Glutamatergic neuron (in vitro differentiated cells): Measurements from ENCODE around the gene CCKAR. TPM values are rescaled to one million over a fixed set of nuclear protein-coding genes. Genes with fewer than 3 reads are reported as not detected.

Source experiments
- DNase-seq: peaks from one replicate; pipeline ENCODE4 v3.0.0; 2022
- H3K27ac Mint-ChIP-seq: one replicate; pipeline ENCODE4 v1.8.0; 2020; ENCODE audit warnings: mild to moderate bottlenecking, mixed read lengths, inconsistent platforms; ENCODE audit not compliant: unreplicated experiment
- H3K27me3 Mint-ChIP-seq: one replicate; pipeline ENCODE4 v1.8.0; 2020; ENCODE audit warnings: mild to moderate bottlenecking, moderate library complexity, mixed read lengths, inconsistent platforms; ENCODE audit not compliant: unreplicated experiment
- H3K36me3 Mint-ChIP-seq: one replicate; pipeline ENCODE4 v1.8.0; 2020; ENCODE audit warnings: mild to moderate bottlenecking, mixed read lengths, inconsistent platforms; ENCODE audit not compliant: unreplicated experiment
- H3K4me1 Mint-ChIP-seq: one replicate; pipeline ENCODE4 v1.8.0; 2020; ENCODE audit warnings: mild to moderate bottlenecking, low read depth, mixed read lengths, inconsistent platforms; ENCODE audit not compliant: unreplicated experiment
- H3K4me3 Mint-ChIP-seq: one replicate; pipeline ENCODE4 v1.8.0; 2020; ENCODE audit warnings: mild to moderate bottlenecking, mixed read lengths, inconsistent platforms; ENCODE audit not compliant: unreplicated experiment
- H3K9me3 Mint-ChIP-seq: one replicate; pipeline ENCODE4 v1.8.0; 2020; ENCODE audit warnings: mild to moderate bottlenecking, moderate library complexity, mixed read lengths, inconsistent platforms; ENCODE audit not compliant: unreplicated experiment
- CTCF ChIP-seq: fragments of 200-600 bp; sonication (generic); IDR thresholded peaks from one replicate; pipeline ENCODE4 v1.5.0; 2021; ENCODE audit not compliant: partially characterized antibody, unreplicated experiment
- total RNA-seq: library from RNA; stranded (reverse); fragmentation: NEBNext Ultra II Directional; extraction: Animal tissue kit (Norgen Biotek cat#: 25700); gene quantifications from one replicate; pipeline ENCODE4 v1.2.1, GENCODE V29; 2021; ENCODE audit not compliant: unreplicated experiment

Gene CCKAR
- total RNA-seq, 1 donor from 2014 or later = not detected

- Mint-ChIP-seq H3K4me3 (no peak overlapping the region), H3K27ac (no peak overlapping the region), H3K36me3 (no peaks in the 10 kb centered on the region), H3K27me3 (no peaks in the 10 kb centered on the region), H3K9me3 (no peaks in the 10 kb centered on the region), H3K4me1 (no peaks in the 10 kb centered on the region)
- no peak for DNase-seq
- TF ChIP-seq CTCF = no peak
Observed at GRCh38 chr4:26529479-26529878, 39.2 kb upstream of the CCKAR start.

- no peak overlapping the region for H3K4me3 Mint-ChIP-seq
- DNase-seq = no peak
- no peaks in the 10 kb centered on the region for H3K27me3 Mint-ChIP-seq
- TF ChIP-seq CTCF = no peak
- H3K36me3 Mint-ChIP-seq = no peaks in the 10 kb centered on the region
- no peaks in the 10 kb centered on the region for H3K9me3 Mint-ChIP-seq
- H3K27ac Mint-ChIP-seq = no peak overlapping the region
- no peaks in the 10 kb centered on the region for H3K4me1 Mint-ChIP-seq
Observed at GRCh38 chr4:26525771-26526150, 35.5 kb upstream of the CCKAR start.

GRCh38 chr4:26525136-26525770 is 35.0 kb upstream of the CCKAR start:
- H3K4me1 Mint-ChIP-seq = no peaks in the 10 kb centered on the region
- H3K4me3 Mint-ChIP-seq = no peak overlapping the region
- no peak for DNase-seq
- H3K27ac Mint-ChIP-seq = no peak overlapping the region
- no peaks in the 10 kb centered on the region for H3K36me3 Mint-ChIP-seq
- TF ChIP-seq CTCF = no peak
- H3K27me3 Mint-ChIP-seq = no peaks in the 10 kb centered on the region
- no peaks in the 10 kb centered on the region for H3K9me3 Mint-ChIP-seq

GRCh38 chr4:26524011-26524410 is 33.7 kb upstream of the CCKAR start:
- Mint-ChIP-seq H3K9me3 (no peaks in the 10 kb centered on the region), H3K4me3 (no peak overlapping the region), H3K4me1 (no peaks in the 10 kb centered on the region), H3K27me3 (no peaks in the 10 kb centered on the region), H3K36me3 (no peaks in the 10 kb centered on the region), H3K27ac (no peak overlapping the region)
- TF ChIP-seq CTCF = no peak
- DNase-seq = no peak

- no peaks in the 10 kb centered on the region for H3K36me3 Mint-ChIP-seq
- no peak for TF ChIP-seq CTCF
- H3K4me3 Mint-ChIP-seq = no peak overlapping the region
- H3K27me3 Mint-ChIP-seq = no peaks in the 10 kb centered on the region
- H3K27ac Mint-ChIP-seq = no peak overlapping the region
- H3K9me3 Mint-ChIP-seq = no peaks in the 10 kb centered on the region
- no peaks in the 10 kb centered on the region for H3K4me1 Mint-ChIP-seq
- no peak for DNase-seq
Observed at GRCh38 chr4:26522478-26522877, 32.2 kb upstream of the CCKAR start.
